IPS DF 4.7 (cell line): ENCODE results near the gene DDX39B.
"Not testable (repeated sequence)": the region's sequence is repeated elsewhere in the genome, so short reads cannot be mapped to it uniquely, and the experiment has no call there.

ENCODE experiments used
- DNase-seq: peaks from one replicate; pipeline ENCODE4 v3.0.0-alpha.2; 2013; ENCODE audit warnings: low spot score; ENCODE audit errors: extremely low read depth

The DDX39B gene

GRCh38 chr6:31541658-31542521, at the start of gene DDX39B:
Gene DDX39B, minus strand, starts transcription at chr6:31542003. Its CDS starts 1,471 bp downstream, at chr6:31540532.
- DNase-seq, result no peak

DNA sequence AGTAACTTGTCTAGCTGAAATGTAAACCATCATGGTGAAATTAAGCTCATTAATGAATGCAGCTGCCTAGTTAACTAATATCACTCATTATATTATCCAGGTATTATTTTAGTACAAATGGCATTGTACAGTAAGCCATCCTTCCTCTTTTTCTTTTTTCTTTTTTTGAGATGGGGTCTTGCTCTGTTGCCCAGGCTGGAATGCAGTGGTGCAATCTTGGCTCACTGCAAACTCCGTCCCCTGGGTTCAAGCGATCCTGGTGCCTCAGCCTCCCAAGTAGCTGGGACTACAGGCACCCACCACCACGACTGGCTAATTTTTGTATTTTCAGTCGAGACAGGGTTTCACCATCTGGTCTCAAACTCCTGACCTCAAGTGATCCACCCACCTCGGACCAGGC, 48.9 kb upstream of the DDX39B start:
- DNase-seq, result not testable (repeated sequence)

DNA sequence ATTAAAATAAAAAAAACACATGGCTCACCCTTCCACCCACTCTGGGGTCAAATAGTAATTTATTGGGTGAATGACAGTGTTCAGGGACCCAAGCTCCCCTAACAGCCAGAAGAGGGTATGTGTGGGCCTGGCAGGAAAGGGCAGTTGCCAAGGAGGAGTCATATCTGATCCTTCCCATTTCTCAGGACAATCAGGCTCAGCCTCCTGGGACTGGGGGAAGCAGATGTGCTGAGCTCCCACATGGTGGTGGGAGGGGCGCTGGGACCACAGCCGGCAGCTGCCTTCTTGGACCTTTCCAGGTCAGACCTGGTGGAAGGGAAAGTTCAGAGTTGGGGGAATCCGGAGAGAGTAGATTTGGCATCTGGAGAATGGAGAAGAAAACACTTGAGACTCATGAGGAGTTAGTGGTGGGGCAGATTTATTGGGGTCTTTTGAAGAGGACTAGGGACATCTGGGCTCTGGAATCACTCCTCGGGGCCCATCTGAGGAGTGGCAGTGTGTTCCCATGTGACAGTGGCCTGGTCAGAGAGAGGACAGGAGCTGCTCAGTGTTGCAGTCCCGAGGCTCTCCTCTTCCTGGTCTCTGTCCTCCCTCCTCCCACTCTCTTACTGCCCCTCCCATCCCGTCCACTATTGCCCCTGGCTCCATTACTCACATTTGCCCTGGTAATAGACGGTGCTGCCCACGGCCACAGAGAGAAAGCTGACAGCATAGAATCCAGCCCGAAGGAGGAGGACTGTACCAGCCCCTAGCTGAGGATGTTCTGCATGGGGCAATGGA, 47.3 kb upstream of the DDX39B start:
- no peak for DNase-seq

- no peak for DNase-seq
These were observed 46.3 kb upstream of the DDX39B start for GRCh38 chr6:31587791-31588777.

GRCh38 chr6:31586599-31587281, 44.9 kb upstream of the DDX39B start:
- no peak for DNase-seq

DNA sequence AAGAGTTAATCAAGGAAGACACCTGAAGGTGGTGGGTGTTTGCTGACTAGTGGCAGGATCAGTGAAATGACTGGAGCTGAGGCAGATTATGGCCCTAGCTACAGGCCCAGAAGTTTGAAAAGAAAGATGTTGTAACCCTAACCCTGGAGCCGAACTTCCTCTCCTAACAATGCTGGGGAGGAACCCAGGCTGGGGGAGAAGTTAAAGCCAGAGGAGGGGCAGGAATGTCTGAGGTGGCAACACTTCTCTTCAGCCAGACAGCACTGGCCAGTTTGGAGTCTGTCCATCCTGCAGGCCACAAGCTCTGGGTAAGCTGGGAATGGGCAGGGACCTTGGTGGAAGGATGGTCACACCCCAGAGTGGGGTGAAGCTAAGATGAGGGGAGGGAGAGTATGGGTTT, 44.2 kb upstream of the DDX39B start, which contains the start of gene LST1:
LST1 (plus strand) TSS at position 270 of the 400 bp plus-strand sequence. CDS start 1,023 bp downstream, outside the sequence.
- DNase-seq, result no peak

GRCh38 chr6:31585491-31585890, 43.7 kb upstream of the DDX39B start:
- no peak for DNase-seq

- no peak for DNase-seq
These were observed 40.4 kb upstream of the DDX39B start, which contains the start of gene LTB for GRCh38 chr6:31582230-31582643. Gene LTB, minus strand, starts transcription at chr6:31582424. Its CDS starts 7 bp downstream, at chr6:31582417.

DNA sequence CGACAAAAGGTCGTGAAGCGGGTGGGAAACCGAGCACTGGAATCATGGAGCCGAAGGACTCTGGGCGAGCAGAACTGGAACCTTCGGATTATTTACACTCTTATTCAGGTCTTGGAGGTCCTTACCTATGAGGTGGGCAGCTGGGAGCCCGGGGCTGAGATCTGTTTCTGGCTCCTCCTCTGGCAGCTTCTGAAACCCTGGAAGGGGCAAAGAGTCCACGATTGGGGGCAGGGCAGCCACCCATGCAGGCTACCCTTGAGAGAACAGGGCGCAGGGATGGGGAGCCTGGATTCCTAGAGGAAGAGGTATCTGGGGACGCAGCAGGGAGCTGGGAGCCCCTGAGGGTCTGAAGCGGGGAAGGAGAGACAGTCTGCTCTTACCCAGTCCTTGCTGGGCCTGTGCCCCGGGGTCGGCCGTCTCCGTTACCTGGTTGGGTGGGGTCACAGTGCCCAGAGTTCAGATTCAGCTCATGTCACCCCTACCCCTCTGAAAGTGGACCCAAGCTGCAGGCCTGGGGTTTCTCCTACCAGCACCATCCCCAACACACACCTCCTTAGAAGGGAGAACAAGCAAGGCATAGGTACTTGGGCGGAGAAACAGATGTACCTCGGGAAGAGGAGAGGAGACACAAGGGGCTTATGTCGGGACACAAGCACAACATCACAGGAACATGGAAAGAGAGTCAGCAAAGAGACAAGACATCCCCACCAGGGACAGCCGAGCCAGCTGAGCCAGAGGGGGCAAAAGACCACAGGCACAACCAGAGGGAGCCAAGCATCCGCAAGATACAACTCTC, 39.8 kb upstream of the DDX39B start:
- no peak for DNase-seq

DNA sequence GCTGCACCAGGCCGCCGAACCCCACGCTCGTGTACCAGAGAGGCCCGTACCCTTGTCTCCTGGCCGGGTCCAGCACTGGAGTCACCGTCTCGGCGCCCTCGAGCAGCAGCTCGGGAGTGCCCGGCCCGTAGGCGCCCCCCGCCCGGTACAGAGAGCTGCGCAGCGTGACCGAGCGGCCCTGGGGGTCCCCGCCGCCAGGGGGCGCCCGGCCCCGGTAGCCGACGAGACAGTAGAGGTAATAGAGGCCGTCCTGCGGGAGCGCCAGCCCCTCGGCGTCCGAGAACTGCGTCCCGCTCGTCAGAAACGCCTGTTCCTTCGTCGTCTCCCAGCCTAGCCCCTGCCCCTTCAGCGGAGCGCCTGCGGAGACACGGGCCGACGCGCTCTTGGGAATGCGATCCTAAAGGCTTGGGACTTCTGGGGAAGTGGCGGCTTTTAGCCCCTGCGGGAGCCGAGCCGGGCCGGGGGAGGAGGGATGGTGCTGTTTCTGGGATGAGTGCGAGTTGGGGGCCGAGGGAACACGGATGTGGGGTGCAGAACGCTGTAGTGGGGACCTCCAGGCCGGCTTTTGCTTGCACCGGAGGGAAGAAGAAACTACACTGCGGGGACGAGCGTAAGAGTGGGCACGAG, 39.1 kb upstream of the DDX39B start:
- no peak for DNase-seq

- DNase-seq, result no peak
These were observed 38.6 kb upstream of the DDX39B start for GRCh38 chr6:31580438-31580740.

GRCh38 chr6:31579546-31580437, 38.0 kb upstream of the DDX39B start:
- DNase-seq, result no peak

- DNase-seq, result no peak
These were observed 37.3 kb upstream of the DDX39B start for GRCh38 chr6:31579119-31579505.

DNA sequence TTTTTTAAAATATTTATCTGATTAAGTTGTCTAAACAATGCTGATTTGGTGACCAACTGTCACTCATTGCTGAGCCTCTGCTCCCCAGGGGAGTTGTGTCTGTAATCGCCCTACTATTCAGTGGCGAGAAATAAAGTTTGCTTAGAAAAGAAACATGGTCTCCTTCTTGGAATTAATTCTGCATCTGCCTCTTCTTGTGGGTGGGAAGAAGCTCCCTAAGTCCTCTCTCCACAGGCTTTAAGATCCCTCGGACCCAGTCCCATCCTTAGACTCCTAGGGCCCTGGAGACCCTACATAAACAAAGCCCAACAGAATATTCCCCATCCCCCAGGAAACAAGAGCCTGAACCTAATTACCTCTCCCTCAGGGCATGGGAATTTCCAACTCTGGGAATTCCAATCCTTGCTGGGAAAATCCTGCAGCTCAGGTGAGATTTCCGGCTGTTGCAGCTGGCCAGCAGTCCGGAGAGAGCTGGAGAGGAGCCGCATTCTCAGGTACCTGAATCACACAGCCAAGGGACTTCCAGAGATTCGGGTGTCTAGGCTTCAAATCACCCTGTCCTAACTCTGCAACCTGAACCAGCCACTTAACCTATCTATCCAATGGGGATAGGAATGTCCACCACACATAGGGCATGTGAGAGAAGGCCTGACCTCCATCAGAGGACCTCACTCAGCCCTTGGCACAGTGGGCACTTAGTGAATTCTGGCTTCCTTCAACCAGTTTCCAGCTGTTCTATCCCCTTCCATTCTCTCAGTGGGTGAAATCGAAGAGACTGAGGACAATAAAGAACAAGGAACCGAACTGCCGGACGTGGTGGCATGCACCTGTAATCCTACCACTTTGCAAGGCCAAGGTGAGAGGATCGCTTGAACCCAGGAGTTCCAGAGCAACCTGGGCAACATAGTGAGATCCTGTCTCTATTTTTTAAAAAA, 36.6 kb upstream of the DDX39B start:
- no peak for DNase-seq

DNA sequence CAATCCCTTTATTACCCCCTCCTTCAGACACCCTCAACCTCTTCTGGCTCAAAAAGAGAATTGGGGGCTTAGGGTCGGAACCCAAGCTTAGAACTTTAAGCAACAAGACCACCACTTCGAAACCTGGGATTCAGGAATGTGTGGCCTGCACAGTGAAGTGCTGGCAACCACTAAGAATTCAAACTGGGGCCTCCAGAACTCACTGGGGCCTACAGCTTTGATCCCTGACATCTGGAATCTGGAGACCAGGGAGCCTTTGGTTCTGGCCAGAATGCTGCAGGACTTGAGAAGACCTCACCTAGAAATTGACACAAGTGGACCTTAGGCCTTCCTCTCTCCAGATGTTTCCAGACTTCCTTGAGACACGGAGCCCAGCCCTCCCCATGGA, 35.8 kb upstream of the DDX39B start:
- DNase-seq, result no peak

GRCh38 chr6:31576897-31577578, 35.2 kb upstream of the DDX39B start:
- DNase-seq, result no peak
